ENCODE measurements around the gene TANGO2.

TANGO2 gene

GRCh38 chr22:19983741-19984140 is 37.2 kb upstream of the TANGO2 start:
- DNase-seq: no peak

- DNase-seq: no peak
Observed at GRCh38 chr22:19984201-19984753, 36.6 kb upstream of the TANGO2 start.

DNA sequence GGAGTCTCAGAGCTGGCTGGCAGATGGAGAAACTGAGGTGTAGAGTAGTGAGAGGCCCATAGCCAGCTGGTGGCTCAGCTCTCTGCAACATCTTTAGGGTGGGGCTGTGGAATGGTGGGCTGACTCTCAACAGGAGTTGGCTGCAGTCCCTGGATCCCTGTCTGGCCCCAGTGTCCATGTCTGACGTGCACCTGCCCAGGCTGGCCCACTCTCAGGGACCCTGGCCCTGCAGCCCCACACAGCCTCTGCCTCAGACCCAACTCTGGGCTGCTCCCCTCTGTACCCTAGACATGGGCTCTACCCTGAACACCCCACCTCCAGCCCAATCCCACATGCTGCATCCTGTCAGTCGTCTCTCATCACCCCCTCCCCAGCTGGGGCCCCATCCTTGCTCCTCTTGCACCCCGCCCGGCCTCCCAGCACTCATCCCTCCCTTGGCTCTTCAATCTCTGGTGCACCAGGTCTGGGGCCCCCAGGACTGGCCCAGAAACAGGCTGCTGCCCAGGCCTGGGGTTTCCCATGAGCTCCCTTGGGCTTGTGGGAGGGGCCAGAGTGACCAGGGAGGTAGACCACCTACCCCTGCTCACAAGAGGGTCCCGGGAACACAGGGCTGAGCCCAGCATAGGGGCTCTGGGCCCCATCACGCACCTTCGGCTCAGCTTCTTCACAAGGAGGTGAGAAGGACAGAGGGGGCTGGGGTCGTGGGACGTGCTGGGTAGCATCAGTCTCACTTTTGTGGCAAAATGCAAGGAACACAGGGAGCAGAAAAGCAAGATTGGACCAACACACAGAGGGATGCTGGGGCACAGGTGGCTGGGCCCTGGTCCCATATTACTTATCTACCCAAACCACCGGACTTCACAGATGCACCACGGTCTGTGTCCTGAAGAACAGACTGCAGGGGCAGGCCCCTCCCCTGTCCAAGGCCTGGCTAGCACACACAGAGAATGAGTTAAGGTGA is 35.8 kb upstream of the TANGO2 start:
- DNase-seq: no peak

GRCh38 chr22:19986011-19986409 is 34.9 kb upstream of the TANGO2 start:
- no peak for DNase-seq

- DNase-seq: peak; percentile 14
Observed at GRCh38 chr22:19986410-19987341, 34.2 kb upstream of the TANGO2 start.

GRCh38 chr22:19987394-19988306 is 33.3 kb upstream of the TANGO2 start:
- DNase-seq: no peak

- no peak for DNase-seq
Observed at GRCh38 chr22:19988331-19988808, 32.5 kb upstream of the TANGO2 start.

DNA sequence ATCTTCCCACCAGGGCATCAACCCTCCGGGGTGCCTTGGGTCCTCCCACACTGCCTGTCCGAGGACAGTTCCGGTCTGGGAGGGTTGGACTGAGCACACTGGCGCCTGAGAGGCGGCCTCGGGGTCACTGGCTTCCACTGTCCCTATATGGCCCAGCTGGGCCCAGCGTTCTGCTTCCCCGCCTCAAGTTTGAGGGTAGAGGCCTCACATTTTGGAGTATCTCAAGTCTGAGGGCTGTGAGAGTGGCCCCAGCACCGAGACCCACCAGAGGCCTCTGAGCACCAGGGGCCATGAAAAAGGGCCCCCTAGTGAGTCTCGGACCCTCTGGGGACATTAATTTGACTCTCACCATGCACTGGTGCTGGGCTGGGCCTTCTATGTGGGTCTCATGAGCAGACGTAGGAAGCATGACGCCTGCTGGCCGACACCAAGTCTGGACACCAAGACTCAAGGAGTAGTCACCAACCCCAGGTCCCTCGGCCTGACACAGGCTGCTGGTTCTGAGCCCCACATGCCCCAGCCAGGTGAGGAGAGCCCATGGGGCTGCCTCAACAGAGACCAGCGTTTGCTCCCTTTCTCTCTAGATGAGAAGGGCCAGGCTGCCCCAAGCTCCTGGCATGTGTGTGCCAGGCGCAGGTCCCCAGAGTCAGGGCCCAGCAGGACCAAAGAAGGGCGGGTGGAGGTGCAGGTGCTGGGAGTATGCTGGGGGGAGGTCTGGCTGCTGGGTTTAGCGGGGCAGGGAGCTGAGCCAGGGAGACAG is 31.8 kb upstream of the TANGO2 start:
- no peak for DNase-seq

GRCh38 chr22:19989725-19990067 is 31.2 kb upstream of the TANGO2 start:
- no peak for DNase-seq

DNA sequence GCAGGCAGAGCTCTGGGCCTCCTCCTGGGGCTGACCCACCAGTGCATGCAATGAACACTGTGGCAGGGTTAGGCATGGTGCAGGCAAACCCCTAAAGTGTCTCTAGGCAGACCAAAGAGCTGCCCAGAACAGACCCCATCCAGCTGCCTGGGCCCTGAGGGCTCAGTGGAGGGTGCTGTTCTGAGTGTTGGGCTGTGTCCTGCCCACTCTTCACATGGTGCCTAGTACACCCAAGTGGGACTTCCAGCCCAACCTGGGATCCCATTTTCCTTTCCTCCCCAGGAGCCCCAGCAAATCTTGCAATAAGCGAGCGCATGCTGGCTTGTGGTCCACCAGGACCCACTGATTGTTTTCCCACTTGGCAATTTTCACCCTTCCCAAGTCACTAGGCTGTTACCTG is 30.7 kb upstream of the TANGO2 start:
- no peak for DNase-seq

- DNase-seq: no peak
Observed at GRCh38 chr22:19990609-19991394, 30.1 kb upstream of the TANGO2 start.

DNA sequence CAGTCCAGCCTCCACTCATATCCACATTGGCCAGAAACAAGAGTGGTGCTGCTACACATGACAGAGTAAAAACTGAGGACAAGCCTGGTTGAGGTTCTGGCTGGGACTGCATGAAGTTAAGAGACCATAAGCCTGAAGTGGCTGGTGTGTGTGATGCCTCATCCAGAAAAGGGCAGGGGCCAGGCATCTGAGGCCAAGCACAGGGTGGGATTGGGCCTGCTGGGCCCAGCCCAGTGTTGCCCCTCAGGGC is 29.6 kb upstream of the TANGO2 start:
- DNase-seq: no peak

DNA sequence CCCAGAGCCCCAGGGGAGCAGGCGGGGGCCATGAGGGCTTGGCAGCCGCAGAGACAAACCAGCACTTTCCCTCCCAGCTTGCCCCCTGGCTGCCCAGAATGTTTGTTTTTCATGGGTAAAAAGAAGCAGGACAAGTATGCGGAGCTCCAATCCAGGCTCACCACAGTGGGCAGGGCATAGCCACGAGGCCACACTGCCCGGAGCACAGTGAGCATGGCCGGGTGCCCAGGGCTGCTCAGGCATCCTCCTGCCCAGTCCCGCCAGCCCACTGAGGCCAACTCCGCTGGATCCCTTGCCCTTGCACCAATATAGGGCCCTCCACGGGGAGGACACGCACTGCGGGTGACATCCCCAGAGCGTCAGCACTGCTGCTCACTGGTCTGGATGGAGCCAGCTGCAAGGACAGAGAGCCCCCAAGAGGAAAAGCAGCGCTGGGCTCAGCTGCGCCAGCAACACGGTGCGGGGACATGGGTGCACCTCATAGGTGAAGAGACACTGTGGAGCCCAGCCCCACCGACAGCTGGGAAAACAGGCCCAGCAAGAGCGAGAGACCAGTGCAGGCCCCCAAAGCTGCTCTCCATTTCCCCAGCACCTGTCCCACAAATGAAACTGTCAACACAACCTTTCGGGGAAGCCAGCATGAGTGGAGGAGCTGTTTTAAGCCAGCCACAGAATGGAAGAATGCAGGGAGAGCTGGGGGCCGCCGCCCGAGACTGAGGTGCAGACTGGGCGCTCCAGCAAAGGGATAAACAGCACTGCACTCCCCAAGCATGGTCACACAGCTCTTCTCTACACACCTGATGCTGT is 29.1 kb upstream of the TANGO2 start:
- DNase-seq: no peak

GRCh38 chr22:19992481-19992911 is 28.4 kb upstream of the TANGO2 start:
- no peak for DNase-seq

DNA sequence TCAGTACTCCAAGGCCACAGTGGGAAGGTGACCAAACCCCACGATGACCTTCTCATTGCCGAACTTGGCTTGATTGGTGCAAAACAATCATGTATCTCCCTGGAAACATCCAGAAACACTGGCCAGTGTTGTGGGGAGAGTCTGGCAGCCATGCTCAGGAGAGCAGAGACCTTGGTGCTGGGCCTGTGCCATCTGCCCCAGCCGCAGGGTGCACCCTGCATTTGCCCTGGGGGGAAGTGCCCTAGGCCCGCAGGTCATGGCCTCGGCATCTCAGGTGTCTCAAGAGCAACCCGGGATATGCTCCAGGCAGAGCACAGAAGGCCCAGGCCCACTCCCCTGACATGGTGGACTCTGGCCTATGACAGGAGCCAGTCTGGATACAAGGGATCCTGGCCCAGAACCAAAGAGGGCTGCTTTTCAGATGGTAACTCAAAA is 28.0 kb upstream of the TANGO2 start:
- no peak for DNase-seq

DNA sequence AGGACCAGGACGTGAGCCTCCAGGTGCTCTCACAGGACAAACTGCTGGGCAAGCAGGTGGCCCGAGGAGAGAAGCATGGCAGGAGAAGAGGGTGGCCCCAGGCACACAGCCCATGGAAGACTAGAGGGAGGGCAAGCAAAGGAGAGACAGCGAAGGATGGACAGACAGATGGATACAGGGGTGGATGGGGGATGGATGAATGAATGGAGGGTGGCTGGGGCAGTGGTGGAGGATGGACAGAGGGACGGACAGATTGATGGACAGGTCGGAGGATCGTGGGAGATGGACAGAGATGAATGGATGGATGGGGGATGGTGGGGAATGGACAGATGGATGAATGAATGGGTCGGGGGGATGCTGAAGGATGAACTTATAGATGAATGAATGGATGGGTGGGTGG is 27.0 kb upstream of the TANGO2 start:
- DNase-seq: no peak

GRCh38 chr22:19994851-19995610 is 25.9 kb upstream of the TANGO2 start:
- no peak for DNase-seq

DNA sequence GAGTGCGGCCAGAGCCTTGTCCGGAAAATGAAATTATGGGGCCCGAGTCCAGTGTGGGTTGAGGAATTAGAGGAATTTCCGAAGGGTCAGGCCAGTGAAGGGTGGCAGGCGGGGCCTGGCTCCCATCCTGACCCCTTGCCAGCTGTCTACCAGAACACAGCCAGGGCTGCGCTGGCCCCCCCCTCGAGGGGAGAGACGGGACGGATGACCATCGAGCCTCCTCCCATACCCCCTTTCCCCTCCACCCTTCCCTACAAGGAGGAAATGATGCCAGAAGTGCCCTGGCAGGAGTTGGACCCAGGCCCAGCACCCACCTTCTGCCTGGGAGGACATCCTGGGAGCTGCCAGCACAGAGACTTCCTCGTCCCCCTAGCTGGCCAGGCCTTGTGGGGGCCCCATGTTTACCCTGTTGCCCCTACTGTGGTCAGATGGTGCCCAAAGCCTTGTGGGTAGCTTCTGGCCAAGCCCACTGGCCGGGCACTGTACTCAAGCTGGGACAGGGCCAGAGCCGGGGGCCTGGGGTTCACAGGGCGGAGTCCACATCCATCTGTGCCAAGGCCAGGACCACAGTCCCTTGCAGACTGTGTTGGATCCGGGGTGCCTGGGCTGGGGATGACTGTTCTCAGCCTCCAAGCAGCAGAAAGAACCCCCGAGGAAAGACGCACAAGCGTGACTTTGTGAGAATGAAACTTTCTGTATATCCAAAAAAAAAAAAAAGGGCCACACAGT is 25.1 kb upstream of the TANGO2 start:
- DNase-seq: no peak
